ENCODE measurements around the gene STK11. TPM values are rescaled to one million over a fixed set of nuclear protein-coding genes. Genes with fewer than 3 reads are reported as not detected.

The STK11 gene
- total RNA-seq, 4 donors from 2014 or later, result 38.0 to 48.4 (median 44.2) TPM

DNA sequence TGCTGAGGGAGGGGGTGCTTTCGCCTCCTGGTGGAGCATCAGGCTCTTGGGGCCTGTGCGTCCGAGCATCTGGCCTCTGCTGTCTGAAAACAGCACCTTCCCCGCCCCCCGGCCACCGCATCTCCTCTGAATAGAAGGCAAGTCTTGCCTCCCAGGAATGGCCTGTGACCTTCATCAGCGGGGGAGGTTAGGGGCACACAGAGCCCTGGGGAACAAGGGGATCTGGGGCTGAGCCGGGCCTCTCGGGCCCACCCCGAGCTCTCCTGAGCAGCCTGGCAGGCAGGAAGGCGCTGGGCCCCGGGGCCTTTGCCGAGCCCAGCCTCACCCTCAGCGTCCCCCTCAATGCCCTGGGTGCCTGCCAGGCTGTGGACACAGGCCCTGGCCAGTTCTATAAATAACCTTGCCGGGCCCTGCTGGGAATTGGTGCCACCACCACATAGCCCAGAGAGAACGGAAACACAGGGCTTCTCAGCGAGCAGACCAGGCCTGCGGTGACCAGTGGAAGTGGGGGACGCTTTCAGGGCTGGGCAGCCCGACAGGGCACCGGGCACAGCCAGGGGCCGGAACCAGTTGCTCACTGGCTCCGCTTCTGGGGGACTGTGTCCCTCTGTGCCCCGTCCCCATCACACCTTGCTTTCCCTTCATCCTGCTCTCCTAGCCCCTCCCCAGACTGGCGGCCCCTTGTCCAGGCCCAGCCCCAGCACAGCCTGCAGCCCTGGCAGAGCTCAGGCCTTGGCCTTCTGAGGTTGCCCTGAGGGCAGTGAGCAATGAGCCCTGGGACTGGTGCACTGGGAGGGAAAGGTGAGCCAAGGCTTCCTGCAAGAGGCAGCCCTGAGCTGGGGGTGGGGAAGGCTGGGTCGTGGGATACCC, 9.5 kb downstream of the STK11 start:
- no peak for ATAC-seq (ENCODE audit: low FRiP score)
- TF ChIP-seq, protein P1, sequence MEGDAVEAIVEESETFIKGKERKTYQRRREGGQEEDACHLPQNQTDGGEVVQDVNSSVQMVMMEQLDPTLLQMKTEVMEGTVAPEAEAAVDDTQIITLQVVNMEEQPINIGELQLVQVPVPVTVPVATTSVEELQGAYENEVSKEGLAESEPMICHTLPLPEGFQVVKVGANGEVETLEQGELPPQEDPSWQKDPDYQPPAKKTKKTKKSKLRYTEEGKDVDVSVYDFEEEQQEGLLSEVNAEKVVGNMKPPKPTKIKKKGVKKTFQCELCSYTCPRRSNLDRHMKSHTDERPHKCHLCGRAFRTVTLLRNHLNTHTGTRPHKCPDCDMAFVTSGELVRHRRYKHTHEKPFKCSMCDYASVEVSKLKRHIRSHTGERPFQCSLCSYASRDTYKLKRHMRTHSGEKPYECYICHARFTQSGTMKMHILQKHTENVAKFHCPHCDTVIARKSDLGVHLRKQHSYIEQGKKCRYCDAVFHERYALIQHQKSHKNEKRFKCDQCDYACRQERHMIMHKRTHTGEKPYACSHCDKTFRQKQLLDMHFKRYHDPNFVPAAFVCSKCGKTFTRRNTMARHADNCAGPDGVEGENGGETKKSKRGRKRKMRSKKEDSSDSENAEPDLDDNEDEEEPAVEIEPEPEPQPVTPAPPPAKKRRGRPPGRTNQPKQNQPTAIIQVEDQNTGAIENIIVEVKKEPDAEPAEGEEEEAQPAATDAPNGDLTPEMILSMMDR (IDR thresholded peaks at IDR 0.05), result no peak
- no peak for DNase-seq (ENCODE audit: low spot score)

DNA sequence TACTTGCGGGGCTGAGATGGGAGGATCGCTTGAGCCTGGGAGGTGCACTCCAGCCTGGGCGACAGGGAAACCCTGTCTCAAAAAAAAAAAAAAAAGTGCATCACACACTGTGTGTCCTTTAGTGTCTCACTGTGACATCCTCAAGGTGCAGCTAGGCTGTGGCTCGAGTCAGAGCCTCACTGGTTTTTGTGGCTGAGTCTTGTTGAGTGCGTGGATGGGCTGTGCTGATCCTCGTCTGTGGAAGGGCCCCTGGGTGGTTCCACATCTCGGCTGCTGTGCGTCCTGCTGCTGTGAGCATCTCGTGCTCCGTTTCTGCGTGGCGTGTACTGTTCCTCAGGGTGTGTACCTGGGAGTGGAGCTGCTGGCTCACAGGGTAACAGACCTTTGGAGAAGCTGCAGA, 11.2 kb downstream of the STK11 start:
- TF ChIP-seq, protein P1 (IDR thresholded peaks at IDR 0.05), result no peak
- ATAC-seq (ENCODE audit: low FRiP score) (no peak), DNase-seq (ENCODE audit: low spot score) (no peak)

DNA sequence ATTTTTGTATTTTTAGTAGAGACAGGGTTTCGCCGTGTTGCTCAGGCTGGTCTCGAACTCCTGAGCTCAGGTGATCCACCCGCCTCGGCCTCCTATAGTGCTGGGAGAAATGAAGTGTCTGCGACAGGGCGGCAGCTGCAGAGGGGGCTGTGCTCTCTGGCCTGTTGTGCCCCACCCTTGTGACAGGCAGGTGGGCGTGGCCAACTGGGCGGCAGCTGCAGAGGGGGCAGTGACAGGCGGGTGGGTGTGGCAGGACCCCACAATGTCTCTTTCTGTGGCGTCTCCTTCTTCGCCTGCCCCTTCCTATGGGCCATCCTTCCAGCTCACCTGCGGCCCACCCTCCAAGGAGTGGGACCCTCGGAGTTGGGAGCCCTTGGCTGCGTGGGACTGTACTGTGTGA, 11.8 kb downstream of the STK11 start:
- ATAC-seq (ENCODE audit: low FRiP score) (no peak), DNase-seq (ENCODE audit: low spot score) (no peak)
- TF ChIP-seq, protein P1 (IDR thresholded peaks at IDR 0.05), result no peak

GRCh38 chr19:1218751-1219567, 13.4 kb downstream of the STK11 start:
- ATAC-seq (ENCODE audit: low FRiP score) (no peak), DNase-seq (ENCODE audit: low spot score) (no peak)
- TF ChIP-seq, protein P1 (IDR thresholded peaks at IDR 0.05), result no peak

DNA sequence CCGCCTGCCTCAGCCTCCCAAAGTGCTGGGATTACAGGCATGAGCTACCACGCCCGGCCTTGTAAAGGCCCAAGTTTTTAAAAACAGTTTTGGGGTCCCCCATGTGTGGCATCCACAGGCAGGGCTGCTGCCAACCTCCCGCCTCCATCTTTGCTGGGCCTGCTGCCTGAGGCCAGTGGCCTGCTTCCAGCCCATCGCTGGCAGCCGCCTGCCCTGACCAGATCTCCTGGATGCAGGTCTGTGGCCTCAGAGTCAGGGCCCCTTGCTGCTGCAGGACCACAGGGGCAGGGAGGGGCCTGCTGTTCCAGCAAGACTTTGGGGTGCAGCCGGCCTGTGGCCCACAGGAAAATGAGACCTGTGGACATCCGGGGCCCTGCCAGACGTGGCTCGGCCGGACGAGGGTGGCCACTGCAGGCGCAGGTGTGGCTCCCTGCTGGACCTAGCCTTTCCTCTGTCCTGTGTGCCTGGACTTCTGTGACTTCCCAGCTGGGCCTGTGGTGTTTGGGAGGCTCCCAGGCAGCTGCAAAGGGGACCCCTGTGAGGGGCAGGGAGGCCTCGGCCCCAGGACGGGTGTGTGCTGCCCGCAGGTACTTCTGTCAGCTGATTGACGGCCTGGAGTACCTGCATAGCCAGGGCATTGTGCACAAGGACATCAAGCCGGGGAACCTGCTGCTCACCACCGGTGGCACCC, 14.4 kb downstream of the STK11 start:
- TF ChIP-seq, protein P1 (IDR thresholded peaks at IDR 0.05), result no peak
- ATAC-seq (ENCODE audit: low FRiP score) (no peak), DNase-seq (ENCODE audit: low spot score) (no peak)

DNA sequence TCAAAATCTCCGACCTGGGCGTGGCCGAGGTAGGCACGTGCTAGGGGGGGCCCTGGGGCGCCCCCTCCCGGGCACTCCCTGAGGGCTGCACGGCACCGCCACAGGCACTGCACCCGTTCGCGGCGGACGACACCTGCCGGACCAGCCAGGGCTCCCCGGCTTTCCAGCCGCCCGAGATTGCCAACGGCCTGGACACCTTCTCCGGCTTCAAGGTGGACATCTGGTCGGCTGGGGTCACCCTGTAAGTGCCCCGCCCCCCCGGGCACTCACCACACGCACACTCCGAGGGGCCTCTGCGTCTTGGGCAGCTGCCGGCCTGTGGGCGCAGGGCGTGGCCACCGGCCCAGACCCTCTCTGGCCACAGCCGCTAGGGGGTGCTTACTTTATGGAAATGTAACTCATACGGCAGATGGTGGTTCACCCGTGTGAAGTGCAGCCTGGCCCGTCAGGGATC, 14.9 kb downstream of the STK11 start:
- TF ChIP-seq, protein P1 (IDR thresholded peaks at IDR 0.05), result no peak
- no peak for DNase-seq (ENCODE audit: low spot score)
- ATAC-seq (ENCODE audit: low FRiP score), result no peak
